PC-3 (cell line): ENCODE data around the gene TNP2. TPM values are rescaled to one million over a fixed set of nuclear protein-coding genes. Genes with fewer than 3 reads are reported as not detected.
A peak's percentile ranks its signal among the peaks of the same experiment; 100 is the strongest.

ENCODE experiments used
- ATAC-seq: fragments of 200-7000 bp; cut with Tn5 transposase; 2 replicates; pipeline ENCODE4 v1.9.1; 2020; ENCODE audit warnings: mild to moderate bottlenecking, moderate library complexity
- BruUV-seq: library from RNA; stranded (reverse); fragments of 400-500 nt; replicated peaks from 2 replicates; lab custom pipeline; 2021; lab: Mats Ljungman, UMichigan
- CTCF ChIA-PET: fragments of 300-600 bp; sonication (Branson Sonifier 250); formaldehyde crosslinking; loops from one replicate; lab custom pipeline; 2022; ENCODE audit warnings: antibody characterized with exemption; lab: Charles Lee
- POLR2A ChIA-PET: fragments of 300-600 bp; sonication (Branson Sonifier 250); formaldehyde crosslinking; loops from one replicate; lab custom pipeline; 2022; ENCODE audit warnings: antibody characterized with exemption; ENCODE audit not compliant: unreplicated experiment; lab: Charles Lee
- DNase-seq: peaks from one replicate; pipeline ENCODE4 v3.0.0-alpha.2; 2015
- H2AFZ ChIP-seq: fragments of 300-600 bp; sonication (generic); 2 replicates; pipeline ENCODE4 v1.6.0; 2016; ENCODE audit warnings: antibody characterized with exemption, low read length
- H3F3A ChIP-seq: fragments of 300-600 bp; sonication (generic); one replicate; pipeline ENCODE4 v1.6.0; 2017; ENCODE audit warnings: antibody characterized with exemption, low read length, control low read depth, mild to moderate bottlenecking; ENCODE audit not compliant: unreplicated experiment
- H3K27ac ChIP-seq: fragments of 300-600 bp; sonication (generic); 2 replicates; pipeline ENCODE4 v1.5.1; 2016; ENCODE audit warnings: mild to moderate bottlenecking, low read length
- H3K27me3 ChIP-seq: fragments of 300-600 bp; sonication (generic); 2 replicates; pipeline ENCODE4 v1.6.1; 2016; ENCODE audit warnings: low read length, mixed read lengths
- H3K36me3 ChIP-seq: fragments of 300-600 bp; sonication (generic); 2 replicates; pipeline ENCODE4 v1.6.1; 2016; ENCODE audit warnings: low read depth, mixed run types, low read length, mixed read lengths
- H3K4me1 ChIP-seq: fragments of 300-600 bp; sonication (generic); 2 replicates; pipeline ENCODE4 v1.5.1; 2016; ENCODE audit warnings: low read length; ENCODE audit not compliant: insufficient read depth
- H3K4me2 ChIP-seq: fragments of 300-600 bp; sonication (generic); 2 replicates; pipeline ENCODE4 v1.6.0; 2016; ENCODE audit warnings: low read length
- H3K4me3 ChIP-seq: fragments of 300-600 bp; sonication (generic); 2 replicates; pipeline ENCODE4 v1.5.1; 2016; ENCODE audit warnings: mild to moderate bottlenecking, low read length, mixed read lengths
- H3K79me2 ChIP-seq: fragments of 300-600 bp; sonication (generic); 2 replicates; pipeline ENCODE4 v1.6.1; 2017; ENCODE audit warnings: low read length, mixed read lengths
- H3K9ac ChIP-seq: fragments of 300-600 bp; sonication (generic); 2 replicates; pipeline ENCODE4 v1.6.0; 2016; ENCODE audit warnings: mild to moderate bottlenecking, low read length
- H3K9me2 ChIP-seq: fragments of 300-600 bp; sonication (generic); replicated peaks from 2 replicates; pipeline ENCODE4 v1.6.1; 2016; ENCODE audit warnings: mixed run types, low read length, mixed read lengths
- H3K9me3 ChIP-seq: fragments of 300-600 bp; sonication (generic); 2 replicates; pipeline ENCODE4 v1.6.1; 2016; ENCODE audit warnings: low read length, mixed read lengths
- H4K20me1 ChIP-seq: fragments of 300-600 bp; sonication (generic); 2 replicates; pipeline ENCODE4 v1.6.1; 2016; ENCODE audit warnings: low read length, mixed read lengths
- EZH2 ChIP-seq: fragments of 300-600 bp; sonication (generic); IDR thresholded peaks from one replicate; pipeline ENCODE4 v1.6.1; 2017; ENCODE audit warnings: antibody characterized with exemption, mild to moderate bottlenecking, low read length; ENCODE audit not compliant: unreplicated experiment
- EZH2phosphoT487 ChIP-seq: fragments of 300-600 bp; sonication (generic); IDR thresholded peaks from 2 replicates; pipeline ENCODE4 v1.6.1; 2018; ENCODE audit warnings: mild to moderate bottlenecking, antibody characterized with exemption, low read length, borderline replicate concordance
- intact Hi-C: fragments of 100-400 bp; cut with micrococcal nuclease; formaldehyde crosslinking; loops from 2 replicates; pipeline ENCODE4 v1.9.0; 2023
- total RNA-seq: library from RNA; depleted of rRNA; stranded (reverse); fragments of >200 nt; gene quantifications from 2 replicates; pipeline ENCODE4 v1.2.3, GENCODE V29; 2014
- TF ChIP-seq, protein P1 (sequence below): fragments of 300-600 bp; sonication (generic); conservative IDR thresholded peaks from 2 replicates; pipeline ENCODE4 v1.5.1; 2017; ENCODE audit warnings: antibody characterized with exemption, low read depth, mild to moderate bottlenecking, low read length

Gene TNP2
- total RNA-seq, 1 experiment from 2014 or later = not detected

DNA sequence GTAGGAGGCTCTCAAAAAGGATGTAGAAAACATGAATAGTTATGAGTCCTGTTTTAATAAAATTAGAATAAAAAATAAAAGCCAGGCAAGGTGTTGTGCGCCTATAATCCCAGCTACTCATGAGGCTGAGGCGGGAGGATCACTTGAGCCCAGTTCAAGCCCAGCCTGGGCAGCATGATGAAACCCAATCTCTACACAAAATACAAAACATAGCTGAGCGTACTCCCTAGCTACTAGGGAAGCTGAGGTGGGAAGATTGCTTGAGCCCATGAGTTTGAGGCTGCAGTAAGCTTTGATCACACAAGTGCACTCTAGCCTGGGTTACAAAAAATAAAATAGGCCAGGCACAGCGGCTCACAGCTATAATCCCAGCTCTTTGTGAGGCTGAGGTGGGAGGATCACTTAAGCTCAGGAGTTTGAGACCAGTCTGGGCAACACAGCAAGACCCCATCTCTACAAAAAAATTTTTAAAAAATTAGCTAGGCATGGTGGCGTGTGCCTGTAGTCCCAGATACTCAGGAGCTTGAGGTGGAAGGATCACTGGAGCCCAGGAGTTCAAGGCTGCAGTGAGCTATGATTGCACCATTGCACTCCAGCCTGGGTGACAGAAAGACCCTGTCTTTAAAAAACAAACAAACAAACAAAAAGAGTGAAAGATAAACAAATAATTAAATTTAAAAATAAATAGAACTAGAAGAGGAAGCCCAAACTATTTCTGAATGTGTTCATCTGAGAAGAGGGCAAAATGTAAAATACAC is 29.2 kb upstream of the TNP2 start:
- Histone ChIP-seq H3K4me2 (no peak overlapping the region), H4K20me1 (no peaks in the 10 kb centered on the region), H3K27ac (no peak overlapping the region), H3K4me3 (no peak overlapping the region), H3K4me1 (no peaks in the 10 kb centered on the region; the same call in 1 of the 2 replicates), H3F3A (no peaks in the 10 kb centered on the region), H3K9ac (no peak overlapping the region), H2AFZ (no peak overlapping the region), H3K79me2 (no peaks in the 10 kb centered on the region), H3K36me3 (no peaks in the 10 kb centered on the region), H3K9me2 (no peaks in the 10 kb centered on the region), H3K27me3 (no peaks in the 10 kb centered on the region), H3K9me3 (no peaks in the 10 kb centered on the region)
- ATAC-seq (no peak), DNase-seq (no peak)
- intact Hi-C loops = no loop called here
- TF ChIP-seq, protein P1, sequence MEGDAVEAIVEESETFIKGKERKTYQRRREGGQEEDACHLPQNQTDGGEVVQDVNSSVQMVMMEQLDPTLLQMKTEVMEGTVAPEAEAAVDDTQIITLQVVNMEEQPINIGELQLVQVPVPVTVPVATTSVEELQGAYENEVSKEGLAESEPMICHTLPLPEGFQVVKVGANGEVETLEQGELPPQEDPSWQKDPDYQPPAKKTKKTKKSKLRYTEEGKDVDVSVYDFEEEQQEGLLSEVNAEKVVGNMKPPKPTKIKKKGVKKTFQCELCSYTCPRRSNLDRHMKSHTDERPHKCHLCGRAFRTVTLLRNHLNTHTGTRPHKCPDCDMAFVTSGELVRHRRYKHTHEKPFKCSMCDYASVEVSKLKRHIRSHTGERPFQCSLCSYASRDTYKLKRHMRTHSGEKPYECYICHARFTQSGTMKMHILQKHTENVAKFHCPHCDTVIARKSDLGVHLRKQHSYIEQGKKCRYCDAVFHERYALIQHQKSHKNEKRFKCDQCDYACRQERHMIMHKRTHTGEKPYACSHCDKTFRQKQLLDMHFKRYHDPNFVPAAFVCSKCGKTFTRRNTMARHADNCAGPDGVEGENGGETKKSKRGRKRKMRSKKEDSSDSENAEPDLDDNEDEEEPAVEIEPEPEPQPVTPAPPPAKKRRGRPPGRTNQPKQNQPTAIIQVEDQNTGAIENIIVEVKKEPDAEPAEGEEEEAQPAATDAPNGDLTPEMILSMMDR = no peak
- TF ChIP-seq EZH2phosphoT487 (no peak), EZH2 (no peak)
- POLR2A ChIA-PET = interaction anchor here (0.6 kb wide), 1 partner anchor 65 kb away, joined by 3 read pairs; no protein-coding TSS in a partner anchor
- no TSS peak for BruUV-seq
- CTCF ChIA-PET = no interaction called here

DNA sequence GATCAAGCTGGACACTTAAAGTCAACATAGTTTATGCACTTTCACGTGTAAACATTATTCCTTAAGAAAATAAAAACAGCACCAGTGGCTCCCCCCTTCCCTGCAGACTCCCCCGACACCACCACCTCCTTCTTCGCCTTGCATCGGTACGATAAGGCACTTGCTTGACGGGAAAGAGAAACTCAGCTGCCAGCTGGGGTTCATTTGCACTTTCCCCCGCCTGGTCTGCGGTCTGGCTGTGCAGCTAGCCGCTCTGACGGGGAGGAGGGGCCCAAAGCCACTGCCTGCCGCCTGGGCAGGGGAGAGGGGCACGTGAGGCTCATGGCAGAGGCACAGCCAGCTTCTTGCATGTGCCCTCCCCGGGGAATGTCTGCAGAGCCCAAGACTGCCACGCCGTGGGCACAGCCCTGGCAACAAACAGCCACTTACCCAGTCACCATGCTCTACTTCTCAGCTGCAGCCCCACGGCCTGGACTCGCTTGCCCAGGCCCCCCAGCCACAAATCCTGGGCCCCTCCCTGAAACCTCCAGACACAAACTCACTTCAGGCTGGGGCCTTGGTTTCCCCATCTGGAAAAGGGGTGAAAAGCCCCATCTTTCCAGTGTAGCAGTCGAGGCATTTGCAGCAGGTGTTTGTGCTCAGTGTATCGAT is 28.5 kb upstream of the TNP2 start:
- Histone ChIP-seq H3K9me3 (no peaks in the 10 kb centered on the region), H3K9ac (no peak overlapping the region), H3F3A (no peaks in the 10 kb centered on the region), H3K4me1 (no peaks in the 10 kb centered on the region), H3K4me3 (no peak overlapping the region), H3K27ac (no peak overlapping the region), H3K4me2 (peak overlapping the region; percentile 49), H2AFZ (peak overlapping the region; percentile 59), H3K27me3 (no peaks in the 10 kb centered on the region), H3K9me2 (no peaks in the 10 kb centered on the region), H3K79me2 (no peaks in the 10 kb centered on the region), H4K20me1 (no peaks in the 10 kb centered on the region), H3K36me3 (no peaks in the 10 kb centered on the region)
- POLR2A ChIA-PET = interaction anchor here (0.6 kb wide), 1 partner anchor 66 kb away, joined by 3 read pairs; no protein-coding TSS in a partner anchor
- TF ChIP-seq, protein P1 = no peak
- TF ChIP-seq EZH2phosphoT487 (no peak), EZH2 (no peak)
- ATAC-seq (peak; percentile 77), DNase-seq (no peak)
- CTCF ChIA-PET = interaction anchor here (0.7 kb wide), 1 partner anchor 31 kb away, joined by 3 read pairs; no protein-coding TSS in a partner anchor
- BruUV-seq = no TSS peak
- intact Hi-C loops = no loop called here
